Measurements from ENCODE around the gene SCYL1.

DNA sequence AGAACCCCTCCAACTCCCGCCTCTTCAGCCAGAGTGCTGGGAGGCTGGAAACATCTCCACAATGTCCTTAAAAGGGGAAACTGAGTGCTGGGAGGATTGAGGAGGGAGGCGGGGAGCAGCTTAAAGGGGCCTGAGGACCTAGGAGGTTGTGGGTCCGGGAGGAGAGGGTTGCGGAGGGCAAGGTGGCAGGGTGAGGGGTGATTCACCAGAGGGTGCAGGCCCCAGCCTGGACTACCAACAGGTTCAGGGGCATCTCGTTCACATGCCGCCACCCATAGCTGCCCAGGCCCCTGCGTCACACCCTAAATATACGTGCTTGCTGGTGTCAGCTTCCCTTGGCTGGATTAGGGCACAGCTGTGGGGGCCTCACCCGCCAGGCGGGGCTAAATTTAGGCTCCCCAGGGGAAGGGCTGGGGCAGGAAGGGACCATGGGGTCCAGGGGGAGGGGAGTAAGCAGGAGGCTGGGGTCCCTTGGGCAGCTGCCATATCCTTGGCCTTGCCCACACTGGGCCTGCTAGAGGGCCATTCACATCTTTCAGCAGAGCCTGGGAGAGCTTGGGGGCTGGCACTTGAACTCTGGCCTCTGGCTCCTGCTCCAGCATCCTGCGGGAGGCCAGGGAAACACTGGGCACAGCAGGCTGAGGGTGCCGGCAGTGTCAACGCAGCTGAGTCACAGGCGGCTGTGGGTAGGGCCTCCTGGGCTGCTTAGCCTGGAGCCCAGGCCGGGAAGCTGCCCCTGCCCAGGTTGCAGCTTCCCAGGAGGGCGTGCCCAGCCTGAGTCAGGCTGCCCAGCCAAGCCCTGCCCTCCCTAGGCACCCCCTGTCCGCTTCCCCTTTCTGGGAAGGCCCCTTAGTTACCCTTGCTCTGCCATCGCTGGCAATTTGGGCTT, 52.2 kb downstream of the SCYL1 start:
- TF ChIP-seq, protein P1, sequence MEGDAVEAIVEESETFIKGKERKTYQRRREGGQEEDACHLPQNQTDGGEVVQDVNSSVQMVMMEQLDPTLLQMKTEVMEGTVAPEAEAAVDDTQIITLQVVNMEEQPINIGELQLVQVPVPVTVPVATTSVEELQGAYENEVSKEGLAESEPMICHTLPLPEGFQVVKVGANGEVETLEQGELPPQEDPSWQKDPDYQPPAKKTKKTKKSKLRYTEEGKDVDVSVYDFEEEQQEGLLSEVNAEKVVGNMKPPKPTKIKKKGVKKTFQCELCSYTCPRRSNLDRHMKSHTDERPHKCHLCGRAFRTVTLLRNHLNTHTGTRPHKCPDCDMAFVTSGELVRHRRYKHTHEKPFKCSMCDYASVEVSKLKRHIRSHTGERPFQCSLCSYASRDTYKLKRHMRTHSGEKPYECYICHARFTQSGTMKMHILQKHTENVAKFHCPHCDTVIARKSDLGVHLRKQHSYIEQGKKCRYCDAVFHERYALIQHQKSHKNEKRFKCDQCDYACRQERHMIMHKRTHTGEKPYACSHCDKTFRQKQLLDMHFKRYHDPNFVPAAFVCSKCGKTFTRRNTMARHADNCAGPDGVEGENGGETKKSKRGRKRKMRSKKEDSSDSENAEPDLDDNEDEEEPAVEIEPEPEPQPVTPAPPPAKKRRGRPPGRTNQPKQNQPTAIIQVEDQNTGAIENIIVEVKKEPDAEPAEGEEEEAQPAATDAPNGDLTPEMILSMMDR (conservative IDR thresholded peaks at IDR 0.05; ENCODE audit: low read length) = no peak
- TF ChIP-seq EZH2phosphoT487 (IDR thresholded peaks at IDR 0.05; ENCODE audit: borderline replicate concordance, low read depth, low read length) = no peak
